NCI-H2029 treated with DMSO at 0.1 percent for 48 hours (cell line): Measurements from ENCODE around the gene ADPRS.

Experiments used
- DNase-seq: peaks from one replicate; lab custom pipeline; 2025; lab: John Stamatoyannopoulos, UW

The ADPRS gene

GRCh38 chr1:36087233-36088123, 1.2 kb upstream of the ADPRS start:
- DNase-seq, result no peak

GRCh38 chr1:36088265-36088576, 471 bp upstream of the ADPRS start:
- DNase-seq, result no peak

- DNase-seq, result no peak
Measured at GRCh38 chr1:36089393-36090121, 865 bp downstream of the ADPRS start.

GRCh38 chr1:36091141-36091540, 2.4 kb downstream of the ADPRS start:
- no peak for DNase-seq

GRCh38 chr1:36091698-36092097, 3.0 kb downstream of the ADPRS start:
- DNase-seq, result no peak

GRCh38 chr1:36092166-36092797, 3.6 kb downstream of the ADPRS start:
- DNase-seq, result no peak

- DNase-seq, result no peak
Measured at GRCh38 chr1:36092798-36093185, 4.1 kb downstream of the ADPRS start.

- DNase-seq, result no peak
Measured at GRCh38 chr1:36093226-36093625, 4.5 kb downstream of the ADPRS start.

- no peak for DNase-seq
Measured at GRCh38 chr1:36093929-36094328, 5.2 kb downstream of the ADPRS start.

GRCh38 chr1:36094621-36095061, 5.9 kb downstream of the ADPRS start:
- no peak for DNase-seq

GRCh38 chr1:36095760-36096405, 7.2 kb downstream of the ADPRS start:
- no peak for DNase-seq

- no peak for DNase-seq
Measured at GRCh38 chr1:36096500-36097432, 8.1 kb downstream of the ADPRS start.

- DNase-seq, result no peak
Measured at GRCh38 chr1:36097693-36098585, 9.2 kb downstream of the ADPRS start.

GRCh38 chr1:36098650-36099365, 10.1 kb downstream of the ADPRS start:
- no peak for DNase-seq

- DNase-seq, result no peak
Measured at GRCh38 chr1:36099681-36100341, 11.1 kb downstream of the ADPRS start.

GRCh38 chr1:36100376-36100775, 11.7 kb downstream of the ADPRS start:
- DNase-seq, result no peak

GRCh38 chr1:36101546-36101945, 12.9 kb downstream of the ADPRS start:
- DNase-seq, result no peak

- no peak for DNase-seq
Measured at GRCh38 chr1:36106269-36106668, 17.6 kb downstream of the ADPRS start.

GRCh38 chr1:36107394-36107793, 18.7 kb downstream of the ADPRS start:
- no peak for DNase-seq
